Astrocyte (in vitro differentiated cells and primary cell): Measurements from ENCODE around the gene MARCOL.

Experiments used
- CTCF ChIP-seq: IDR thresholded peaks from 2 replicates; pipeline ENCODE4 v1.5.1; 2011; ENCODE audit warnings: low read depth, mild to moderate bottlenecking, inconsistent platforms, low read length, moderate library complexity; ENCODE audit not compliant: insufficient read depth
- EZH2 ChIP-seq: IDR thresholded peaks from 2 replicates; pipeline ENCODE4 v1.6.1; 2012; ENCODE audit warnings: mild to moderate bottlenecking, low read length, inconsistent platforms; ENCODE audit not compliant: insufficient read depth

DNA sequence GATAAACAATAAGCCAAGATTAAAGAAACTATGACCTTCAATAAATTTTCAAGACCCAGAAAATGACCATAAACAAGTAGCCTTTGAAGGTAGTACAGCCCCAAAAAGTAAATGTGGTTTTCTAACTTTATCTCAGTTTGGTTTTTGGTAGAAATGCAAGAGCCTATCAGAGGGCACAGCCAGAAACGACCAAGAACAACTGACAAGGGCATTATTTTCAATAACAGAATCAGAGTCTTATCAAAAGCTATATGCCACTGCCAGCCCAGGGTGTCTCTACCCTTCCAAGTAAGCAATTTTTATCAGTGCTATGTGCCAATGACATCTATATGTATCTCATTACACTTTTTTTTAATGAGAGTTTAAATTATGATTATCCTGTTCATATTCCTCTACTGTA, 47.3 kb upstream of the MARCOL start:
- no peak for TF ChIP-seq CTCF
- no peak for TF ChIP-seq EZH2
